DMS114 treated with DMSO at 0.1 percent for 48 hours (cell line): ENCODE measurements around the gene SEPTIN5.
"Not testable (repeated sequence)": the region's sequence is repeated elsewhere in the genome, so short reads cannot be mapped to it uniquely, and the experiment has no call there.

Experiments
- DNase-seq: peaks from one replicate; lab custom pipeline; 2025; ENCODE audit not compliant: unreplicated experiment; lab: John Stamatoyannopoulos, UW

Gene SEPTIN5

GRCh38 chr22:19680287-19680881 is 33.9 kb upstream of the SEPTIN5 start:
- DNase-seq, result no peak

GRCh38 chr22:19680911-19681862 is 33.1 kb upstream of the SEPTIN5 start:
- no peak for DNase-seq

GRCh38 chr22:19681863-19682245 is 32.4 kb upstream of the SEPTIN5 start:
- no peak for DNase-seq

GRCh38 chr22:19686946-19687345 is 27.4 kb upstream of the SEPTIN5 start:
- DNase-seq, result no peak

- DNase-seq, result no peak
These were observed 26.6 kb upstream of the SEPTIN5 start for GRCh38 chr22:19687561-19688300.

- DNase-seq, result no peak
These were observed 25.7 kb upstream of the SEPTIN5 start for GRCh38 chr22:19688301-19689290.

GRCh38 chr22:19689408-19689807 is 24.9 kb upstream of the SEPTIN5 start:
- no peak for DNase-seq

GRCh38 chr22:19691007-19691720 is 23.1 kb upstream of the SEPTIN5 start:
- DNase-seq, result no peak

GRCh38 chr22:19691721-19692341 is 22.5 kb upstream of the SEPTIN5 start:
- DNase-seq, result no peak

GRCh38 chr22:19693581-19693980 is 20.7 kb upstream of the SEPTIN5 start:
- no peak for DNase-seq

- no peak for DNase-seq
These were observed 20.2 kb upstream of the SEPTIN5 start for GRCh38 chr22:19693981-19694670.

- DNase-seq, result no peak
These were observed 19.6 kb upstream of the SEPTIN5 start for GRCh38 chr22:19694696-19695095.

- no peak for DNase-seq
These were observed 17.6 kb upstream of the SEPTIN5 start for GRCh38 chr22:19696504-19697276.

- DNase-seq, result not testable (repeated sequence)
These were observed 16.4 kb upstream of the SEPTIN5 start for GRCh38 chr22:19697871-19698270.

GRCh38 chr22:19700790-19701419 is 13.4 kb upstream of the SEPTIN5 start:
- no peak for DNase-seq

GRCh38 chr22:19701420-19702145 is 12.7 kb upstream of the SEPTIN5 start:
- DNase-seq, result no peak

- DNase-seq, result no peak
These were observed 10.4 kb upstream of the SEPTIN5 start for GRCh38 chr22:19703869-19704268.
